Measurements from ENCODE around the gene TAAR1. TPM values are rescaled to one million over a fixed set of nuclear protein-coding genes. Genes with fewer than 3 reads are reported as not detected.
"Not testable (repeated sequence)": the region's sequence is repeated elsewhere in the genome, so short reads cannot be mapped to it uniquely, and the experiment has no call there.

Gene TAAR1
- total and polyA plus RNA-seq, 2 donors (not counting 1 experiment from before 2014, with no cell fraction given), result not detected

DNA sequence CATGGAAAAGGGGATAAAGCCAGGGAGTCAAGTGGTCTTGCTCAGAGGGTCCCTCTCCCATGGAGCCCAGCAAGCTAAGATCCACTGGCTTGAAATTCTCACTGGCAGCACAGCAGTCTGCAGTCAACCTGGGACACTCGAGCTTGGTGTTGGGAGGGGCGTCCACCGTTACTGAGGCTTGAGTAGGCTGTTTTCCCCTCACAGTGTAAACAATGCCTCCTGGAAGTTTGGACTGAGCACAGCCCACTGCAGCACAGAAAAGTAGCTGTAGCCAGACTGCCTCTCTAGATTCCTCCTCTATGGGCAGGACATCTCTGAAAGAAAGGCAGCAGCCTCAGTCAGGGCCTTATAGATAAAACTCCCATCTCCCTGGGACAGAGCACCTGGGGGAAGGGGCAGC is 23.7 kb downstream of the TAAR1 start:
- H3K4me3 ChIP-seq (ENCODE audit: control extremely low read depth in 1 of 5, extremely low read depth in 1 of 5, insufficient read depth in 1 of 5, low read depth in 2 of 5, low read length in 4 of 5); H3K27ac ChIP-seq (ENCODE audit: low read length in 2 of 2); H2AFZ ChIP-seq (ENCODE audit: insufficient read depth, low read depth, low read length, poor library complexity, severe bottlenecking); H3K4me1 ChIP-seq (ENCODE audit: control insufficient read depth in 2 of 2, insufficient read depth in 2 of 2, low read length in 2 of 2); ATAC-seq (ENCODE audit: low read depth); H3K27ac Mint-ChIP-seq; H3K4me2 ChIP-seq (replicated peaks; ENCODE audit: low read depth, low read length, poor library complexity, severe bottlenecking); H4K20me1 ChIP-seq (ENCODE audit: control insufficient read depth, insufficient read depth, low read length, poor library complexity, severe bottlenecking); POLR2A ChIA-PET; H3K9me3 ChIP-seq (ENCODE audit: control extremely low read depth in 1 of 3, control insufficient read depth in 2 of 3, insufficient read depth in 1 of 3, low read length in 2 of 3); DNase-seq; intact Hi-C loops (cut with micrococcal nuclease); H3K36me3 ChIP-seq (replicated peaks in 1 of 2; ENCODE audit: control extremely low read depth in 1 of 2, control insufficient read depth in 1 of 2, extremely low read depth in 1 of 2, insufficient read depth in 2 of 2, low read length in 1 of 2); CTCF ChIA-PET; H3K79me2 ChIP-seq (ENCODE audit: control insufficient read depth, insufficient read depth, low read length); H3K4me3 Mint-ChIP-seq; H3K9ac ChIP-seq (ENCODE audit: low read length); H3K9me3 Mint-ChIP-seq (ENCODE audit: insufficient read depth); H3K4me1 Mint-ChIP-seq: not testable (repeated sequence)
- peaks cover 43% of the 10 kb centered on the region for H3K27me3 Mint-ChIP-seq
- H3K27me3 ChIP-seq (replicated peaks in 1 of 4; ENCODE audit: control extremely low read depth in 1 of 4, control insufficient read depth in 3 of 4, insufficient read depth in 4 of 4, low read length in 3 of 4), result peaks cover 0 to 17% (median 11%) of the 10 kb centered on the region in 4 experiments
- whole genome bisulfite sequencing (ENCODE audit: insufficient coverage), result 73% methylated on average over 3 of the region's 3 CpGs

DNA sequence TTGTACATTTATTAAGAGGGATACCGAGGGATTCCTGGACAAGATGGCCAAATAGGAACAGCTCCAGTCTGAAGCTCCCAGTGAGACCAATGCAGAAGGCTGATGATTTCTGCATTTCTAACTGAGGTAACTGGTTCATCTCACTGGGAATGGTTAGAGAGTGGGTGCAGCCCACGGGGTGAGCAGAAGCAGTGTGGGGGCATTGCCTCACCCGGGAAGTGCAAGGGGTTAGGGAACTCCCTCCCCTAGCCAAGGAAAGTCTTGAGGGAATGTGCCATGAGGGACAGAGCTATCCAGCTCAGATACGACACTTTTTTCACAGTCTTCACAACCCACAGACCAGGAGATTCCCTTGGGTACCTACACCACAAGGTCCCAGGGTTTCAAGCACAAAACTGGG is 24.2 kb downstream of the TAAR1 start:
- no peak for TF ChIP-seq EZH2 (IDR thresholded peaks at IDR 0.05; ENCODE audit: borderline replicate concordance, insufficient read depth, low read depth, low read length, poor library complexity, severe bottlenecking)
- TF ChIP-seq CTCF (IDR thresholded peaks at IDR 0.05), result no peak
- Mint-ChIP-seq H3K4me1 (peaks cover 6% of the 10 kb centered on the region), H3K4me3 (no peak overlapping the region), H3K9me3 (ENCODE audit: insufficient read depth) (no peaks in the 10 kb centered on the region), H3K27ac (no peak overlapping the region), H3K27me3 (peaks cover 43% of the 10 kb centered on the region)
- Histone ChIP-seq H3K79me2 (ENCODE audit: control insufficient read depth, insufficient read depth, low read length) (no peaks in the 10 kb centered on the region), H3K4me2 (replicated peaks; ENCODE audit: low read depth, low read length, poor library complexity, severe bottlenecking) (no peak overlapping the region), H3K4me1 (ENCODE audit: control insufficient read depth in 2 of 2, insufficient read depth in 2 of 2, low read length in 2 of 2) (no peaks in the 10 kb centered on the region), H3K9ac (ENCODE audit: low read length) (no peak overlapping the region), H3K27ac (ENCODE audit: low read length in 2 of 2) (no peak overlapping the region), H4K20me1 (ENCODE audit: control insufficient read depth, insufficient read depth, low read length, poor library complexity, severe bottlenecking) (no peaks in the 10 kb centered on the region), H3K36me3 (replicated peaks in 1 of 2; ENCODE audit: control extremely low read depth in 1 of 2, control insufficient read depth in 1 of 2, extremely low read depth in 1 of 2, insufficient read depth in 2 of 2, low read length in 1 of 2) (no peaks in the 10 kb centered on the region), H3K4me3 (ENCODE audit: control extremely low read depth in 1 of 5, extremely low read depth in 1 of 5, insufficient read depth in 1 of 5, low read depth in 2 of 5, low read length in 4 of 5) (no peak overlapping the region), H2AFZ (ENCODE audit: insufficient read depth, low read depth, low read length, poor library complexity, severe bottlenecking) (no peak overlapping the region), H3K27me3 (replicated peaks in 1 of 4; ENCODE audit: control extremely low read depth in 1 of 4, control insufficient read depth in 3 of 4, insufficient read depth in 4 of 4, low read length in 3 of 4) (peaks cover 0 to 17% (median 11%) of the 10 kb centered on the region in 4 experiments), H3K9me3 (ENCODE audit: control extremely low read depth in 1 of 3, control insufficient read depth in 2 of 3, insufficient read depth in 1 of 3, low read length in 2 of 3) (no peaks in the 10 kb centered on the region)
- ATAC-seq (ENCODE audit: low read depth) (no peak), DNase-seq (no peak)
- CTCF ChIA-PET, result no interaction called here
- POLR2A ChIA-PET, result no interaction called here
- intact Hi-C loops (cut with micrococcal nuclease), result no loop called here
- WGBS (ENCODE audit: insufficient coverage), result 88% methylated on average over 2 of the region's 4 CpGs

All from B cell (primary cell).